SK-N-MC (cell line): ENCODE data around the gene GPC6.

Experiments
- DNase-seq: peaks from one replicate; pipeline ENCODE4 v3.0.0-alpha.2; 2011; ENCODE audit warnings: low read depth, low spot score
- H3K27ac ChIP-seq: fragments of 200-600 bp; sonication (generic); 2 replicates; pipeline ENCODE4 v1.5.1; 2016; ENCODE audit warnings: mixed run types
- H3K36me3 ChIP-seq: fragments of 200-600 bp; sonication (generic); 2 replicates; pipeline ENCODE4 v1.6.1; 2017; ENCODE audit warnings: antibody characterized with exemption, low read length, mixed read lengths; ENCODE audit not compliant: insufficient read depth
- H3K4me3 ChIP-seq: fragments of 200-600 bp; sonication (generic); 2 replicates; pipeline ENCODE4 v1.5.1; 2016
- H3K9ac ChIP-seq: fragments of 200-600 bp; sonication (generic); 2 replicates; pipeline ENCODE4 v1.8.0; 2017; ENCODE audit warnings: mixed run types, mixed read lengths; ENCODE audit not compliant: insufficient read length
- H3K9me3 ChIP-seq: fragments of 200-600 bp; sonication (generic); 2 replicates; pipeline ENCODE4 v1.6.1; 2017; ENCODE audit warnings: low read depth, mild to moderate bottlenecking, antibody characterized with exemption, low read length, moderate library complexity, mixed read lengths
- EZH2 ChIP-seq: fragments of 200-600 bp; sonication (generic); IDR thresholded peaks from one replicate; pipeline ENCODE4 v1.6.1; 2017; ENCODE audit warnings: antibody characterized with exemption
- FOXP2 ChIP-seq: optimal IDR thresholded peaks from 2 replicates; pipeline ENCODE3; 2011; ENCODE audit warnings: mild to moderate bottlenecking, moderate library complexity; ENCODE audit not compliant: insufficient read depth; ENCODE audit errors: extremely low read length, control extremely low read depth
- POLR2AphosphoS5 ChIP-seq: IDR thresholded peaks from 2 replicates; pipeline ENCODE4 v1.6.1; 2012; ENCODE audit warnings: mild to moderate bottlenecking, low read depth, low read length, borderline replicate concordance

GPC6 gene

DNA sequence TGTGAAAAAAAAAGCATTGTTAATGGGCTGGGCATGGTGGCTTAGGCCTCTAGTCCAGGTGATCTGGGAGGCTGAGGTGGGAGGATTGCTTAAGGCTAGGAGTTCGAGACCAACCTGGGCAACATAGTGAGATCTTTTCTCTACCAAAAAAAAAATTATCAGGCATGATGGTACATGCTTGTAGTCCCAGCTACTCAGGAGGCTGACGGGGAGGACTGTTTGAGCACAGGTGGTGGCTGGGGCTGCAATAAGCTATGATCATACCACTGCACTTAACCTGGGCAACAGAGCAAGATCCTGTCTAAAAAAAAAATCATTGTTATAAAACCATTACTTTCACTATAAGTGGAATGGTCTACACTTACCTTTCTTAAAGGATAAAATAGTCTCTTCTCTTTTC is 30.4 kb downstream of the GPC6 start:
- H3K4me3 ChIP-seq: no peak overlapping the region
- TF ChIP-seq POLR2AphosphoS5: no peak
- no peak for TF ChIP-seq EZH2
- no peak for TF ChIP-seq FOXP2
- DNase-seq: no peak
- 0 out of 2 replicates have a peak, but pooled peaks cover 3% of the 10 kb centered on the region for H3K36me3 ChIP-seq
- H3K27ac ChIP-seq: no peak overlapping the region
- H3K9ac ChIP-seq: no peak overlapping the region
- no peaks in the 10 kb centered on the region for H3K9me3 ChIP-seq

DNA sequence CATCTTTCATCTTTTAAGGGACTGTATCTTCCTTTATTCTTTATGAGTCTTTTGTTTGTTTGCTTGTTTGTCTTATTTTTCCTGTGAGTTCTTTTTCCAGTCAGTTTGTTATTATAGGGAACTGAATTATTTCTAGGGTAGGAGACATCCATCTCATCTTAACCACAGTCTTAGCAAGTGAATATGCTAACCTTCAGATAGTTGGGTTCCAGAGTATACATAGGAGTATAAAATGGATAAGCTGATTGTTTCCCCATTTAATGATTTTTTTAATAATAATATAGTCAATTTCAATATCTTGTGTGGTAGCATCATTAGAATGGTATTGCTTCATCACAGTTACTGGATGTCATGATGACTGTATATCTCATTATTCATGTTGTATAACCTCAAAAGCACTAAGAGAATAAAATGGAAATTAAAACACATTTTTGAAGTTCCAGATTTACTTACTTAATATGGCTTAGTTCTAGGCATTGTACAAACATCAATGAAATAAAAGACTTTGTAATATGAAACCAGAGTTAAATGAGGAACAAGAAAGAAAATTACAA is 33.0 kb downstream of the GPC6 start:
- no peak overlapping the region for H3K9ac ChIP-seq
- H3K36me3 ChIP-seq: 0 out of 2 replicates have a peak, but pooled peaks cover 3% of the 10 kb centered on the region
- no peak for DNase-seq
- no peak overlapping the region for H3K4me3 ChIP-seq
- no peaks in the 10 kb centered on the region for H3K9me3 ChIP-seq
- H3K27ac ChIP-seq: no peak overlapping the region
- TF ChIP-seq EZH2: no peak
- no peak for TF ChIP-seq POLR2AphosphoS5
- TF ChIP-seq FOXP2: no peak

DNA sequence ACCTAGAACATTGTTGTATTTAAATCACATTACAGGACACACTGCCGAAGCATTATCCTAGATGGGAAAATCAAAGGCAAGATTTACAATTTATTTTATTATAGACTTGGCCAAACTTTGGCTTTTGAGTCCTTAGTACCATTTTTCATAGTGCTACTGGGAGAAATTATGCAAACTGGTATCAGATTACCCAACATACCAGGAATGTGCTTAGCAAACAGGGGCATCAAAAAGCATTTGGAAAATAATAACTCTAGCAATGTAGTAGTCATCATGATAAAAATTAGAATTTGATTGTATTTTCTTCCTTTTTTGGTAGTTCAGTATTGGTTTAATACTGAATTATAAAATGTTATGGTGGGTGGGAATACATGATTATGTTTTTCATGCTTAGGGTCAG is 34.0 kb downstream of the GPC6 start:
- no peak for DNase-seq
- Histone ChIP-seq H3K36me3 (0 out of 2 replicates have a peak, but pooled peaks cover 3% of the 10 kb centered on the region), H3K27ac (0 out of 2 replicates have a peak overlapping the region, but pooled peaks have one; percentile 13), H3K9me3 (no peaks in the 10 kb centered on the region), H3K4me3 (0 out of 2 replicates have a peak overlapping the region, but pooled peaks have one; percentile 21), H3K9ac (no peak overlapping the region)
- TF ChIP-seq POLR2AphosphoS5: no peak
- no peak for TF ChIP-seq FOXP2
- no peak for TF ChIP-seq EZH2

DNA sequence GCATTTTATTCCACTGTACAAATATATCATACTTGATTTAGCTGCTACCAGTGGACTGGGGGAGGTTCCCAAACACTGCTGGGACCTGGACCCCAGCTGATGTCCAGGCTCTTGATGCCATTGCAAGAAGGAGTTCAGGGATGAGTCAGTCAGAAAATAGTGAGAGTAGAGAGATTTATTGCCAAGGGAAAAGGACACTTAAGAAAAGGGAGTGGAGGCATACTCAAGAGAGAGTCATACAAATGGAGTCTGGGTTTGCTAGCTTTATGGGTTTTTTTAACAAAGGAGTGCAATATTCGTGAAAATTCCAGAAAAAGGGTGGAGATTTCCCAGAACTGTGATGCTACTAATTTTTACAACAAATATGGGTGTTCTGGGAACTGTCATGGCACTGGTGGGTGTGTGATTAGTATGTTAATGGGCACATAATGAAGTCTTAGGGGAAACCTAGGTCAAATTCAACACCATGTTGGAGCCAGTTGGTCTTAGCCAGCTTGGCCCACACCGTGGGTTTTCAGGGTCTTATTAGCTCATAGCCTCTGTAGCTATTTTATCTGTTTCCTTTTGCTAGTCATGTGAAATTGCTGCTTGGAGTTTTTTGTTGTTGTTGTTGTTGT is 36.2 kb downstream of the GPC6 start:
- no peak overlapping the region for H3K9ac ChIP-seq
- no peak overlapping the region for H3K4me3 ChIP-seq
- no peak overlapping the region for H3K27ac ChIP-seq
- H3K9me3 ChIP-seq: no peaks in the 10 kb centered on the region
- TF ChIP-seq FOXP2 (no peak), POLR2AphosphoS5 (no peak), EZH2 (no peak)
- DNase-seq: no peak
- H3K36me3 ChIP-seq: no peaks in the 10 kb centered on the region

DNA sequence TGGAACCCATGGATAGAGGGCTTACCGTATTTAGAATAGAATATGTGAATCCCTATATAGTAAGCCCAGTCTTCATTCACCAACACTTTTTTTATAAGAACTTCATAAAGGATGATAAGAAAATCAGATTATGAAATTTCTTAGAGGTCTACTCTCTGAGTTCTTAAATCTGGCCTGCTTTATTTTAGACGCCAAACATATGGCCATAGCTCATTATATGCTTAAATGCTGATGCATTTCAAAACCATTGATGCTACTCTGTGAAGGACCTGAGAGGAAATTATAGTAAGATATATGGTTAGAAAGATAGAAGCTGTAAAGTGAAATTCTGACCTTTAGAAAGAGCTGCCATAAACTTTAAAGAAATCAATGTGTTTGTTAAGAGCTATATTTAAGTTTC is 38.3 kb downstream of the GPC6 start:
- Histone ChIP-seq H3K27ac (no peak overlapping the region), H3K9me3 (no peaks in the 10 kb centered on the region), H3K9ac (no peak overlapping the region), H3K36me3 (no peaks in the 10 kb centered on the region), H3K4me3 (no peak overlapping the region)
- no peak for DNase-seq
- TF ChIP-seq EZH2: no peak
- TF ChIP-seq POLR2AphosphoS5: no peak
- no peak for TF ChIP-seq FOXP2

DNA sequence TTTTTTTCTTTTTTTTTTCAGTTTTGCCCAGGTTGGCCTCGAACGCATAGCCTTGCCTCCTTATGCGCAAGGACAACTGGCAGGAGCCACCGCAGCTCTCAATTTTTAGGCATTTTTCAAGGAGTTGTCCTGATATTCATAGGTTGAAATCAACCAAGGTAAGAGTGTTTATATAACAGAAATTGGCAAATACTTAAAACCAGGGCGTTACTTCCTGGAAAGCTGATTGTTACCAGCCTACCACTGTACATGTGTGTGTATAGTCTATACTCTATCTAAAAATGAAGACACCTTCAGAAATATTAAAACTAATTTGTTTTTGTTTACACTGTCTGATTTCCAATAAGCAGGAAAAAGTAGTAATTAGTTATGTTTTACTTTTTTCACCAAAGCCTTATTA is 39.2 kb downstream of the GPC6 start:
- TF ChIP-seq POLR2AphosphoS5 (no peak), EZH2 (no peak), FOXP2 (no peak)
- Histone ChIP-seq H3K27ac (no peak overlapping the region; the same call in 1 of the 2 replicates), H3K4me3 (peak overlapping the region; percentile 53), H3K9me3 (no peaks in the 10 kb centered on the region), H3K9ac (peak overlapping the region; percentile 33), H3K36me3 (no peaks in the 10 kb centered on the region)
- no peak for DNase-seq

DNA sequence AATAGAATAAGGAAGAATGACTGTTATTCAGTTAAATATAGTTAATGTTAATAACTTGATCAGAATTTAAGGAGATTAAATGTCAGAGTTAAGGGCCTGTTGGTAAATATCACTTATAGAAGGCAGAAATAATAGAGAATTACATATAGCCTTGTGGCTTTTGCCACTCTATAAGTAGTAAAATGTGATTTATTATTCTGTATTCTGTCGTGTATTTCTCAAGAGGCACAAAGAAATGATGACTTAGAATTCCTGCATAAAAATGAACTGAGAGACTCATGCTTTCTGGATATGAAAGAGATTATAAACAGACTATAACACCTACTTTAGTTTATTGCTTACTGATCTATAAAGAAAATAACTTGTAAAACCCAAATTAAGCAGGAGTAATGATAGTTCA is 40.1 kb downstream of the GPC6 start:
- H3K4me3 ChIP-seq: peak overlapping the region; percentile 53
- no peak overlapping the region for H3K9ac ChIP-seq
- peak overlapping the region; percentile 82 for H3K27ac ChIP-seq
- peak; percentile 61 for DNase-seq
- TF ChIP-seq FOXP2: no peak
- TF ChIP-seq POLR2AphosphoS5: peak; percentile 29; the same call in 1 of the 2 replicates
- no peak for TF ChIP-seq EZH2
- no peaks in the 10 kb centered on the region for H3K36me3 ChIP-seq
- H3K9me3 ChIP-seq: no peaks in the 10 kb centered on the region

DNA sequence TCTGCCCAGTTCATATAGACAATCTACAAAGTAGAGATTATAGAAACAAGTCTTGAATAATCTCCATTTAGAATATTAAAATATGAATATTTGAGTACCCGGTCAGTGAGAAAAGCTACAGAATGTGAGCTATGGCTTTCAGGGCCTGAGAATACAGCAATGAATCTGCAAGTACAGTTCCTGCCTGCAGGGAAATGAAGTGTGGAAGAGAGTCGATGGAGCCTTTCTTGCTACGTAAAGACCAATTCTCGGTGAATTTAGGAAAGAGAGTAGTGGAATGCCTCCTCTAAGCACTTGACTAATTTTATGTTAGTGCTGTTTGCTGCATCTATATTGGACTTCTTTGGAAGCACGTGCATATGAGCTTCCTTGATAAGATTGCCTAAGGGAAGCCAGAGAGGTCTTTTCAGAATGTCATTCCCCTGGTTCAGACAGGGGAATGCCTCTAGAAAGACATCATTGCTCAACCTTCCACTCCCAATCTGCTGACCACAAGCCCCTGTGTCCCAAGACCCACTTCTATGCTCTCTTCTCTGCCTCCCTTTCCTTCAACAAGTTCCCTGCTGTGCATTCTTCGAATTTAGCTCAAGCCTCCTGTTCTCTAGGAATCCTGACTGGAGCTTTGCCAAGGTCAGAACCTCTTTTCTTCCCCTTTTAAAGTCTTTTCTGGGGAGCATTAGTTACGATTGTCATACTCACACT is 41.9 kb downstream of the GPC6 start:
- no peak overlapping the region for H3K9ac ChIP-seq
- no peaks in the 10 kb centered on the region for H3K36me3 ChIP-seq
- no peaks in the 10 kb centered on the region for H3K9me3 ChIP-seq
- no peak for DNase-seq
- H3K27ac ChIP-seq: no peak overlapping the region
- no peak overlapping the region for H3K4me3 ChIP-seq
- TF ChIP-seq POLR2AphosphoS5: no peak; the same call in 1 of the 2 replicates
- TF ChIP-seq FOXP2: no peak
- no peak for TF ChIP-seq EZH2
